Measurements from ENCODE around the gene UVSSA.
"Not testable (repeated sequence)": the region's sequence is repeated elsewhere in the genome, so short reads cannot be mapped to it uniquely, and the experiment has no call there.

UVSSA gene

GRCh38 chr4:1416051-1416947, 69.3 kb downstream of the UVSSA start:
- peaks cover 49% of the 10 kb centered on the region for H3K27me3 ChIP-seq (ENCODE audit: insufficient read depth, low read length)
- no peaks in the 10 kb centered on the region for H3K9me3 ChIP-seq (ENCODE audit: insufficient read depth, low read depth, low read length)
- no peaks in the 10 kb centered on the region for H3K4me1 ChIP-seq (ENCODE audit: insufficient read depth, low read length)
- H3K27ac ChIP-seq (ENCODE audit: low read length), result no peak overlapping the region
- H3K9ac ChIP-seq (ENCODE audit: low read depth, low read length), result no peak overlapping the region
- H3K36me3 ChIP-seq (ENCODE audit: insufficient read depth, low read depth, low read length), result no peaks in the 10 kb centered on the region
- no peak overlapping the region for H3K4me3 ChIP-seq (ENCODE audit: low read length)

- Histone ChIP-seq H3K27ac (ENCODE audit: low read length) (no peak overlapping the region), H3K27me3 (ENCODE audit: insufficient read depth, low read length) (peaks cover 45% of the 10 kb centered on the region), H3K4me3 (ENCODE audit: low read length) (no peak overlapping the region), H3K36me3 (ENCODE audit: insufficient read depth, low read depth, low read length) (no peaks in the 10 kb centered on the region), H3K9me3 (ENCODE audit: insufficient read depth, low read depth, low read length) (no peaks in the 10 kb centered on the region), H3K9ac (ENCODE audit: low read depth, low read length) (no peak overlapping the region), H3K4me1 (ENCODE audit: insufficient read depth, low read length) (no peaks in the 10 kb centered on the region)
Measured at GRCh38 chr4:1416948-1417260, 69.9 kb downstream of the UVSSA start.

GRCh38 chr4:1417522-1418390, 70.7 kb downstream of the UVSSA start:
- no peaks in the 10 kb centered on the region for H3K4me1 ChIP-seq (ENCODE audit: insufficient read depth, low read length)
- H3K9me3 ChIP-seq (ENCODE audit: insufficient read depth, low read depth, low read length), result no peaks in the 10 kb centered on the region
- H3K4me3 ChIP-seq (ENCODE audit: low read length), result no peak overlapping the region
- H3K27me3 ChIP-seq (ENCODE audit: insufficient read depth, low read length), result peaks cover 41% of the 10 kb centered on the region
- H3K36me3 ChIP-seq (ENCODE audit: insufficient read depth, low read depth, low read length), result no peaks in the 10 kb centered on the region
- no peak overlapping the region for H3K9ac ChIP-seq (ENCODE audit: low read depth, low read length)
- H3K27ac ChIP-seq (ENCODE audit: low read length), result no peak overlapping the region

GRCh38 chr4:1418494-1419285, 71.7 kb downstream of the UVSSA start:
- Histone ChIP-seq H3K27ac (ENCODE audit: low read length) (no peak overlapping the region), H3K27me3 (ENCODE audit: insufficient read depth, low read length) (peaks cover 32% of the 10 kb centered on the region)

GRCh38 chr4:1419708-1420107, 72.7 kb downstream of the UVSSA start:
- no peak overlapping the region for H3K9ac ChIP-seq (ENCODE audit: low read depth, low read length)
- H3K36me3 ChIP-seq (ENCODE audit: insufficient read depth, low read depth, low read length), result no peaks in the 10 kb centered on the region
- peaks cover 27% of the 10 kb centered on the region for H3K27me3 ChIP-seq (ENCODE audit: insufficient read depth, low read length)
- no peak overlapping the region for H3K4me3 ChIP-seq (ENCODE audit: low read length)
- H3K4me1 ChIP-seq (ENCODE audit: insufficient read depth, low read length), result no peaks in the 10 kb centered on the region
- no peaks in the 10 kb centered on the region for H3K9me3 ChIP-seq (ENCODE audit: insufficient read depth, low read depth, low read length)
- H3K27ac ChIP-seq (ENCODE audit: low read length), result no peak overlapping the region

More at GRCh38 chr4:1418494-1419285, 71.7 kb downstream of the UVSSA start:
- H3K4me3 ChIP-seq (ENCODE audit: low read length), result no peak overlapping the region
- H3K36me3 ChIP-seq (ENCODE audit: insufficient read depth, low read depth, low read length), result no peaks in the 10 kb centered on the region
- no peaks in the 10 kb centered on the region for H3K9me3 ChIP-seq (ENCODE audit: insufficient read depth, low read depth, low read length)
- H3K9ac ChIP-seq (ENCODE audit: low read depth, low read length), result no peak overlapping the region
- H3K4me1 ChIP-seq (ENCODE audit: insufficient read depth, low read length), result no peaks in the 10 kb centered on the region

- Histone ChIP-seq H3K36me3 (ENCODE audit: insufficient read depth, low read depth, low read length) (no peaks in the 10 kb centered on the region), H3K27me3 (ENCODE audit: insufficient read depth, low read length) (peaks cover 17% of the 10 kb centered on the region; the same call in 1 of the 2 replicates), H3K27ac (ENCODE audit: low read length) (no peak overlapping the region), H3K9me3 (ENCODE audit: insufficient read depth, low read depth, low read length) (no peaks in the 10 kb centered on the region), H3K4me1 (ENCODE audit: insufficient read depth, low read length) (no peaks in the 10 kb centered on the region), H3K4me3 (ENCODE audit: low read length) (no peak overlapping the region), H3K9ac (ENCODE audit: low read depth, low read length) (no peak overlapping the region)
Measured at GRCh38 chr4:1421657-1422056, 74.6 kb downstream of the UVSSA start.

- Histone ChIP-seq H3K9ac (ENCODE audit: low read depth, low read length) (no peak overlapping the region), H3K9me3 (ENCODE audit: insufficient read depth, low read depth, low read length) (no peaks in the 10 kb centered on the region), H3K4me1 (ENCODE audit: insufficient read depth, low read length) (no peaks in the 10 kb centered on the region), H3K4me3 (ENCODE audit: low read length) (no peak overlapping the region), H3K27me3 (ENCODE audit: insufficient read depth, low read length) (peaks cover 4% of the 10 kb centered on the region; the same call in 1 of the 2 replicates), H3K27ac (ENCODE audit: low read length) (no peak overlapping the region), H3K36me3 (ENCODE audit: insufficient read depth, low read depth, low read length) (no peaks in the 10 kb centered on the region)
Measured at GRCh38 chr4:1427010-1427409, 80.0 kb downstream of the UVSSA start.

GRCh38 chr4:1443688-1444172, 96.7 kb downstream of the UVSSA start:
- H3K27ac ChIP-seq (ENCODE audit: low read length); H3K36me3 ChIP-seq (ENCODE audit: insufficient read depth, low read depth, low read length); H3K4me3 ChIP-seq (ENCODE audit: low read length); H3K9me3 ChIP-seq (ENCODE audit: insufficient read depth, low read depth, low read length); H3K27me3 ChIP-seq (ENCODE audit: insufficient read depth, low read length); H3K9ac ChIP-seq (ENCODE audit: low read depth, low read length); H3K4me1 ChIP-seq (ENCODE audit: insufficient read depth, low read length): not testable (repeated sequence)
